Transverse colon (tissue), 4 donors: ENCODE results near the gene EIF6.

ENCODE experiments used
- EP300 ChIP-seq: sonication (generic); formaldehyde crosslinking; IDR thresholded peaks from one replicate; pipeline ENCODE4 v1.6.1; 2017; ENCODE audit warnings: antibody characterized with exemption, low read depth
- POLR2A ChIP-seq: fragments of 450-650 bp; IDR thresholded peaks from one replicate; pipeline ENCODE4 v1.6.1; 2016; ENCODE audit warnings: antibody characterized with exemption, mild to moderate bottlenecking, moderate library complexity
- POLR2AphosphoS5 ChIP-seq, 3 donors: sonication (generic); formaldehyde crosslinking; IDR thresholded peaks; one replicate each; pipeline ENCODE4 v1.6.1; 2016; ENCODE audit warnings: antibody characterized with exemption in 3 of 3
- TF ChIP-seq, protein P1 (sequence below), 5 experiments: fragments of 200-600 bp in 3 of 5; fragments of 450-650 bp in 2 of 5; sonication (generic) in 3 of 5; IDR thresholded peaks; 1 replicate in 2 of 5; 2 replicates in 3 of 5; pipeline ENCODE4 v1.5.1; 2016 to 2017; ENCODE audit warnings: antibody characterized with exemption in 5 of 5, inconsistent platforms in 3 of 5, mild to moderate bottlenecking in 2 of 5, moderate library complexity in 1 of 5

DNA sequence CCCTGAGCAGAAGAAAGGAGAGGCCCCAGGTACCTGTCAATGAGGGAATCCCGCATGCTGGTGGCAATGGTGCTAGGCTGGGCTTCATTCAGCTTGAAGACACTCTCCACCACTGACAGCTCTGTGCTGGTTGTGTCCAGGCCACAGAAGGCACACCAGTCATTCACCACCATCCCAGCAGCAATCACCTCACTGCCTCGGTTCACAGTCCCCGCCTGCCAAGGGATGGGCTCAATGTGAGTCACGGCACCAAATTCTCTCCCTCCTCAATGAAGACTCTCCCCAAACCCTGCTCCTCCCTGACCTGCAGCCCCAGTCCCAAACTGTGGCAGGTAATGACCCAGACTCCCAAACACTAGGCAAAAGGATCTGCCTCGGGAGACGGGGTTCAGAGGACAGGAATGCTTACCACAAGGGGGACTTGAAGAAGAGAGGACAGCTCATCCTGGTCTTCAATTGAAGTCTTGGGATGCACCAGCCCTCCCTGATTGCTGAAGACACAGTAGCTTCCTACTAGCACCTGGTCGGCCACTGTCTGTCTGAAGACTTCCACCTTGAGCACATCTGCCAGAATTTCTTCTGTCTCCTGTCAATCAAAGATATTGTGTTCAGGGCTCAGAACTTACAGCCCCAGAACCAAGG, 4.9 kb downstream of the EIF6 start:
- TF ChIP-seq, protein P1, sequence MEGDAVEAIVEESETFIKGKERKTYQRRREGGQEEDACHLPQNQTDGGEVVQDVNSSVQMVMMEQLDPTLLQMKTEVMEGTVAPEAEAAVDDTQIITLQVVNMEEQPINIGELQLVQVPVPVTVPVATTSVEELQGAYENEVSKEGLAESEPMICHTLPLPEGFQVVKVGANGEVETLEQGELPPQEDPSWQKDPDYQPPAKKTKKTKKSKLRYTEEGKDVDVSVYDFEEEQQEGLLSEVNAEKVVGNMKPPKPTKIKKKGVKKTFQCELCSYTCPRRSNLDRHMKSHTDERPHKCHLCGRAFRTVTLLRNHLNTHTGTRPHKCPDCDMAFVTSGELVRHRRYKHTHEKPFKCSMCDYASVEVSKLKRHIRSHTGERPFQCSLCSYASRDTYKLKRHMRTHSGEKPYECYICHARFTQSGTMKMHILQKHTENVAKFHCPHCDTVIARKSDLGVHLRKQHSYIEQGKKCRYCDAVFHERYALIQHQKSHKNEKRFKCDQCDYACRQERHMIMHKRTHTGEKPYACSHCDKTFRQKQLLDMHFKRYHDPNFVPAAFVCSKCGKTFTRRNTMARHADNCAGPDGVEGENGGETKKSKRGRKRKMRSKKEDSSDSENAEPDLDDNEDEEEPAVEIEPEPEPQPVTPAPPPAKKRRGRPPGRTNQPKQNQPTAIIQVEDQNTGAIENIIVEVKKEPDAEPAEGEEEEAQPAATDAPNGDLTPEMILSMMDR (IDR thresholded peaks at IDR 0.05), result no peak
- TF ChIP-seq POLR2AphosphoS5 (IDR thresholded peaks at IDR 0.05) (no peak), EP300 (no peak), POLR2A (no peak)
